Coronary artery (tissue), 2 donors: ENCODE results near the gene MAP2K5.

ENCODE experiments used
- DNase-seq: peaks from one replicate; pipeline ENCODE4 v3.0.0-alpha.2; 2017; ENCODE audit warnings: low spot score
- H3K27ac ChIP-seq, 2 donors: fragments of 200-600 bp; sonication (generic); one replicate each; pipeline ENCODE4 v1.5.1; 2016 to 2019
- H3K4me3 ChIP-seq: fragments of 200-600 bp; sonication (generic); 2 replicates; pipeline ENCODE4 v1.5.1; 2016; ENCODE audit warnings: mild to moderate bottlenecking, moderate library complexity
- TF ChIP-seq, protein P1 (sequence below): fragments of 200-600 bp; sonication (generic); IDR thresholded peaks from one replicate; pipeline ENCODE4 v1.5.1; 2019; ENCODE audit warnings: antibody characterized with exemption

MAP2K5 gene

DNA sequence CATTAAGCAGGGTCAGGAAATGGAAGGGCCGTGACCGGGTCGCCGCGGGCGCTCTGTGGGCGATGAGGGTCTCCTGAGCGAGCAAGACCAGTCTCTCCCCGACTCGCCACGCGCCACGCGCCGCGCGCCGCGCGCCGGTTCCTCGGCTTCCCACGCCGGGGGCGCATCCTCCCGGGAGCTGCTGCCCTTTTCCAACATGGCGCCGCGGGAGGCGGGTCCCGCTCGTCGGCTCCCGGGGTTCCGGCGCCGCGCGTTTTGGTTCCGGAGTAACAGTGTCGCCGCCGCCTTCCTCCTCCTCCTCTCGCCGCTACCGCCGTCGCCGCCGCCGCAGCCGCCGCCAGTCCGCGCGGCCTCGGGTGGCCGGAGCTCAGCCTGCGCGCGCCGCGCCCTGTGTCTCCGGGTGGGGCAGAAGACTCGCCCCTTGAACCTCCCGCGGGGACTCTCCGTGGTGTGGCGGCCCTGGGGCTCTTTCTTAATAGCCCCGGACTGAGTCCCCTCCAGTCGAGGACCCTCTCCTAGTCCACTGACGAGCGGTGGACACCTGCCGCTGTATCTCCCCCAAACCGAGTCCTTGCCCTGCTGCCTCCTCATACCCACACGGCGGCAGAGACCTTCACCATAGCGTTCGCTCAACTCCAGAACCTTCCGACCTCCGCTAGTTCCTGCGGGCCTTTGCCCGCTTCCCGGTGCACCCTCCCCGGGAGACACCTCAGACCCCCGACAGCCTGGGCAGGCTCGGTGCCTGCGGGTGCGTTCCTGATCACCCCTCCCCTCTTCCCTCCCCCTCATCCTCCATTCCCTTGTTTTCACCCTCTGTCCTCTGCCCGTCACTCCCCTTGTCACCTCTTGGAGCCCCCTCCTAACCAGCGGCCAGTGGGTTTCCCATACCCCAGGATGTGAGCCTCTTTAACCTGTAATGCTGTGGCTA is at the start of gene MAP2K5:
Gene MAP2K5, plus strand, starts transcription at position 284 of the 928 bp plus-strand sequence. Its CDS starts 633 bp downstream, at position 917.
- DNase-seq = peak; percentile 88
- TF ChIP-seq, protein P1, sequence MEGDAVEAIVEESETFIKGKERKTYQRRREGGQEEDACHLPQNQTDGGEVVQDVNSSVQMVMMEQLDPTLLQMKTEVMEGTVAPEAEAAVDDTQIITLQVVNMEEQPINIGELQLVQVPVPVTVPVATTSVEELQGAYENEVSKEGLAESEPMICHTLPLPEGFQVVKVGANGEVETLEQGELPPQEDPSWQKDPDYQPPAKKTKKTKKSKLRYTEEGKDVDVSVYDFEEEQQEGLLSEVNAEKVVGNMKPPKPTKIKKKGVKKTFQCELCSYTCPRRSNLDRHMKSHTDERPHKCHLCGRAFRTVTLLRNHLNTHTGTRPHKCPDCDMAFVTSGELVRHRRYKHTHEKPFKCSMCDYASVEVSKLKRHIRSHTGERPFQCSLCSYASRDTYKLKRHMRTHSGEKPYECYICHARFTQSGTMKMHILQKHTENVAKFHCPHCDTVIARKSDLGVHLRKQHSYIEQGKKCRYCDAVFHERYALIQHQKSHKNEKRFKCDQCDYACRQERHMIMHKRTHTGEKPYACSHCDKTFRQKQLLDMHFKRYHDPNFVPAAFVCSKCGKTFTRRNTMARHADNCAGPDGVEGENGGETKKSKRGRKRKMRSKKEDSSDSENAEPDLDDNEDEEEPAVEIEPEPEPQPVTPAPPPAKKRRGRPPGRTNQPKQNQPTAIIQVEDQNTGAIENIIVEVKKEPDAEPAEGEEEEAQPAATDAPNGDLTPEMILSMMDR = no peak
- peak within 1 kb of the TSS; percentile 79 for H3K4me3 ChIP-seq
- H3K27ac ChIP-seq = peak within 1 kb of the TSS; percentile 73 to 86

DNA sequence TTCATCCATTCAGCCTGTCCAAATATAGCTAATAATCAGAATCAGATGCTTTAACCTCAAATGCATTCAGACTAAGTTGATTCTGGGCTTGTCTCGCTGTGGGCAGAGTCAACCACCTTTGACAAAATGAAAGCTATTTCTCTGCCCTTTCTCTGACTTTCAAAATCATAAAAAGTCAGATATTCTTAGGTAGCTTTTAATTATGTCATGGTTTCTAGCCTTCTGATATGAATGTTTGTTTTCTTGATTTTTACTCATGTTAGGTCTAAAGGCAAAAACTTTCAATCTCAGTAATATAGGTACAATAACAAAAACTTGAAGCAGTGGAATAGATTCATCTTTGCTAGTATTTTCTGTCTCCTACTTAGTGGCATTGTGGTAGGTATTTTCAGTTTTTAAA is 46.9 kb upstream of the MAP2K5 start:
- no peak for DNase-seq
- Histone ChIP-seq H3K27ac (no peak overlapping the region), H3K4me3 (no peak overlapping the region)
- TF ChIP-seq, protein P1 = no peak

DNA sequence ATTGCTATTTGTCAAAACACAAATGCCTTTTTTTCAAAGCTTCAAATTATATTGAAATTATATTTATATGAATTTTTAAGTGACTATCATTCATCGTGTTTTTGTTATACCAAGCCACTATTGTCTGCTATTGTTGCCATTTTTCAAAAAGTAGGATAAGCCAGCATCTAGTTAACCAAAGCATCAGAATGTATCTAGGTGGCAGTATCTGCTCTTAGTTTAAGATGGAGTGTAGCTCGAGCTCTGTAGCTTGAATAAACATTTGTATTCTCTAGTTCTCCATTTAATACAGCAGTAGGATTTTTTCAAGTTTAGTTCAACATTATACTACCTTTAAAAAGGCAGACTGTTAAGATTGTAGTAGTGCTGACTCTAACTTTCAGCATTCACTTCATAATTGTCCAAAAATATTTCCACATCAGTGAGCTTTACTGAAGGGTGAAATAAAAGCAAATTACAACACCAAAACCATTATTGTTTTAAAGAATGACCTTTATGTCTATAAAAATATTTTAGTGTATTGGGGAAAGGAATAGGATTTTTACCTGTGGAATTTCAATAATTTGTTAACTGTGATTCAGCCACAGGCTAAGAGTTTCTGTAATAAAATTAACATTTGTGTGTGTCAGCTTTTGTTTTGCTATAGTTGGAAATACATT is 41.2 kb upstream of the MAP2K5 start:
- DNase-seq = no peak
- TF ChIP-seq, protein P1 = no peak
- Histone ChIP-seq H3K4me3 (no peak overlapping the region), H3K27ac (no peak overlapping the region)

DNA sequence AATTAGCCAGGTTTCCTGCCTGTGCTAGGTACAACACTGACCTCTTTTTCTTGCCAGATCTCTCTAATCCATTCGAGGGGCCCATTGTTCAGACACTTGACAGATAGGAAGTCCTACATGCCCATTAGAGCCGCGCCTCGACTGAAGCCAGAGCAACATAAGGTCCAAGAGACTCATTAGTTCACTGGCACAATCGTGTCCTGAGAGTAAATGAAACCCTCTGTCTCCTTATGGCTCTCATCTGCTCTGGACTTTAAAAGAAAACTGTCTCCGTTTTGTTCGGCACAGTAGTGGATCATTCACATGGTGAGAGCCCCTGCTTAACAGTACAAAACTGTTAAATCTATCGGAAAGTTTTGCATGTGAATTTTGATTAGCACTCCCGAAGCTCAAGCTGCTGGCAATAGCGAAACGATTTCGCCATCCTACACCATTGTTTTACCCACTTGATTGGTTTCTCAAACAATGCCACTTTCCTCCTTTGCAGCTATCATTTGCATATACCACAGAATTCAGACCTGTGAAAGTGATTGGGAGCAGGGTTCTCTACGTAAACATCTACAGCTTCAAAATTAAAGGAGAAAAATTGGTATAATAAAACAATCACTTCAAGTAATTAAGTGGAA is 40.6 kb upstream of the MAP2K5 start:
- no peak overlapping the region for H3K27ac ChIP-seq
- peak overlapping the region; percentile 6 for H3K4me3 ChIP-seq
- DNase-seq = no peak
- TF ChIP-seq, protein P1 = no peak

DNA sequence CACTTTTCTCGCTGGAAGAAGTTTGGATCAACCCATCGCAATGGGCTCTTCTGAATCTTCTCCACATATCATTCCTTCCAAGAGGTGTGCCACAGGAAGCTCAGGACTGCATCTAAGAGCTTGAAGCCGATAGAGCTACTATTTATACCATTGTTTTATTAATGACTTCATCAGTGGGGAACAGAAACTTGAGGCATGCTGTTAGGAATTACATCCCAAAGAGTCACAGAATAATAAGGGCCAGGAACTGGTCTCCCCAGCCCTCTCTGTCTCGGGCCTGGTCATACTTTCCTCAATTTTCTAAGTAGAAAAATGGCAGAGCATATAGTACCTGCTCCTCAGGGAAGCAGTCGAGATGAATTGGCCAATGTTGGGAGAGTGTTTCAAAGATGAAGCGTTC is 38.4 kb upstream of the MAP2K5 start:
- Histone ChIP-seq H3K27ac (no peak overlapping the region), H3K4me3 (no peak overlapping the region)
- TF ChIP-seq, protein P1 = no peak
- DNase-seq = no peak

DNA sequence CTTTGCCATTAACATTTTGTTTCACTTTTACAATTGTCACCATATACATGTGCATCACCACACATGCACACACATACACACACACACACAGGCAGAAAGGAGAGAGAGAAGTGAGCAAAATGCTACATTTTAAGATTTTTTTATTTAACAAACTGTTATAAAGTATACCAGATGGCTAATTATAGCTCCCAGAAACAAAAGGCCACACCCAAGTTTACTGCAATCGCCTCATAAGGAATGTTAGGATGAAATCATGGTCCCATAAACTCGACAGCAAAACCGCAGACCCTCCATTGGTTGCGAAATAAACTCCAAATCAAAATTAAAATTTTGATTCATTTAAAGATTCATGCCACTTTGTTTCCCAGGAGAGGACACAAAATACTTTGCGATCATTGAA is 37.7 kb upstream of the MAP2K5 start:
- DNase-seq = no peak
- Histone ChIP-seq H3K27ac (no peak overlapping the region), H3K4me3 (no peak overlapping the region)
- TF ChIP-seq, protein P1 = no peak
